RPMI8226 (cell line): Measurements from ENCODE around the gene ITGAV.

Experiments used
- DNase-seq: peaks from one replicate; pipeline ENCODE4 v3.0.0-alpha.2; 2015

ITGAV gene

GRCh38 chr2:186575856-186576255 lies 14.0 kb upstream of the ITGAV start:
- DNase-seq: no peak

- DNase-seq: no peak
Measured at GRCh38 chr2:186576614-186577013, 13.2 kb upstream of the ITGAV start.

- no peak for DNase-seq
Measured at GRCh38 chr2:186582698-186583097, 7.2 kb upstream of the ITGAV start.

- no peak for DNase-seq
Measured at GRCh38 chr2:186584053-186584452, 5.8 kb upstream of the ITGAV start.

GRCh38 chr2:186588421-186588820 lies 1.4 kb upstream of the ITGAV start:
- DNase-seq: no peak

- DNase-seq: no peak
Measured at GRCh38 chr2:186588940-186589611, 780 bp upstream of the ITGAV start.

- DNase-seq: no peak
Measured at GRCh38 chr2:186590350-186590758, 498 bp downstream of the ITGAV start.

- peak; percentile 64 for DNase-seq
Measured at GRCh38 chr2:186590759-186591505, 1.1 kb downstream of the ITGAV start.

- no peak for DNase-seq
Measured at GRCh38 chr2:186591506-186591890, 1.6 kb downstream of the ITGAV start.

- DNase-seq: no peak
Measured at GRCh38 chr2:186592137-186592875, 2.5 kb downstream of the ITGAV start.

- DNase-seq: no peak
Measured at GRCh38 chr2:186593523-186593922, 3.7 kb downstream of the ITGAV start.

- DNase-seq: no peak
Measured at GRCh38 chr2:186594001-186594722, 4.3 kb downstream of the ITGAV start.

- no peak for DNase-seq
Measured at GRCh38 chr2:186595219-186595618, 5.4 kb downstream of the ITGAV start.

GRCh38 chr2:186599186-186599778 lies 9.4 kb downstream of the ITGAV start:
- DNase-seq: no peak

- DNase-seq: no peak
Measured at GRCh38 chr2:186603286-186603685, 13.4 kb downstream of the ITGAV start.

GRCh38 chr2:186605041-186605440 lies 15.2 kb downstream of the ITGAV start:
- no peak for DNase-seq

GRCh38 chr2:186607660-186608324 lies 17.9 kb downstream of the ITGAV start:
- no peak for DNase-seq

- DNase-seq: no peak
Measured at GRCh38 chr2:186610785-186611184, 20.9 kb downstream of the ITGAV start.

GRCh38 chr2:186611526-186611925 lies 21.7 kb downstream of the ITGAV start:
- DNase-seq: no peak

- DNase-seq: no peak
Measured at GRCh38 chr2:186612026-186612425, 22.2 kb downstream of the ITGAV start.

- DNase-seq: no peak
Measured at GRCh38 chr2:186612555-186613440, 22.9 kb downstream of the ITGAV start.
